Muscle layer of colon (tissue), 2 donors: ENCODE data around the gene ASCC1.

ENCODE experiments used
- H3K27ac ChIP-seq: one replicate; pipeline ENCODE4 v1.7.0; 2013; ENCODE audit warnings: low read depth, mild to moderate bottlenecking, low read length, moderate library complexity
- H3K27me3 ChIP-seq, 2 donors: one replicate each; pipeline ENCODE4 v1.7.0; 2013; ENCODE audit warnings: low read length in 2 of 2, mild to moderate bottlenecking in 2 of 2; ENCODE audit not compliant: insufficient read depth in 2 of 2, control insufficient read depth in 1 of 2
- H3K36me3 ChIP-seq: one replicate; pipeline ENCODE4 v1.7.0; 2013; ENCODE audit warnings: mild to moderate bottlenecking, low read length; ENCODE audit not compliant: insufficient read depth
- H3K4me1 ChIP-seq: one replicate; pipeline ENCODE4 v1.7.0; 2013; ENCODE audit warnings: mild to moderate bottlenecking, low read length; ENCODE audit not compliant: insufficient read depth
- H3K4me3 ChIP-seq, 2 donors: one replicate each; pipeline ENCODE4 v1.7.0; 2013; ENCODE audit warnings: low read length in 2 of 2, low read depth in 1 of 2, mild to moderate bottlenecking in 1 of 2, moderate library complexity in 1 of 2
- H3K9ac ChIP-seq: one replicate; pipeline ENCODE4 v1.7.0; 2013; ENCODE audit warnings: low read length
- H3K9me3 ChIP-seq: one replicate; pipeline ENCODE4 v1.7.0; 2013; ENCODE audit warnings: mild to moderate bottlenecking, low read length
- donor health status: abdominal sarcoma.
- donor health status: Adenocarcinoma of cecum.

The ASCC1 gene

GRCh38 chr10:72177454-72177853 lies 38.6 kb downstream of the ASCC1 start:
- no peaks in the 10 kb centered on the region for H3K9me3 ChIP-seq
- no peaks in the 10 kb centered on the region for H3K27me3 ChIP-seq
- no peak overlapping the region for H3K27ac ChIP-seq

GRCh38 chr10:72176701-72177100 lies 39.4 kb downstream of the ASCC1 start:
- H3K4me3 ChIP-seq = no peak overlapping the region
- no peaks in the 10 kb centered on the region for H3K27me3 ChIP-seq
- H3K36me3 ChIP-seq = no peaks in the 10 kb centered on the region

More at GRCh38 chr10:72177454-72177853, 38.6 kb downstream of the ASCC1 start:
- Histone ChIP-seq H3K4me3 (no peak overlapping the region), H3K4me1 (no peaks in the 10 kb centered on the region), H3K36me3 (no peaks in the 10 kb centered on the region), H3K9ac (no peak overlapping the region)

GRCh38 chr10:72175149-72175548 lies 40.9 kb downstream of the ASCC1 start:
- Histone ChIP-seq H3K36me3 (no peaks in the 10 kb centered on the region), H3K27me3 (no peaks in the 10 kb centered on the region), H3K9me3 (no peaks in the 10 kb centered on the region), H3K4me1 (no peaks in the 10 kb centered on the region), H3K9ac (no peak overlapping the region), H3K27ac (no peak overlapping the region), H3K4me3 (no peak overlapping the region)

More at GRCh38 chr10:72176701-72177100, 39.4 kb downstream of the ASCC1 start:
- H3K27ac ChIP-seq = no peak overlapping the region
- no peak overlapping the region for H3K9ac ChIP-seq
- H3K4me1 ChIP-seq = no peaks in the 10 kb centered on the region
- no peaks in the 10 kb centered on the region for H3K9me3 ChIP-seq

GRCh38 chr10:72174297-72174662 lies 41.8 kb downstream of the ASCC1 start:
- no peaks in the 10 kb centered on the region for H3K4me1 ChIP-seq
- H3K27me3 ChIP-seq = no peaks in the 10 kb centered on the region
- H3K36me3 ChIP-seq = no peaks in the 10 kb centered on the region
- no peak overlapping the region for H3K27ac ChIP-seq
- H3K4me3 ChIP-seq = no peak overlapping the region
- no peaks in the 10 kb centered on the region for H3K9me3 ChIP-seq
- no peak overlapping the region for H3K9ac ChIP-seq

- Histone ChIP-seq H3K27me3 (no peaks in the 10 kb centered on the region), H3K27ac (no peak overlapping the region), H3K9me3 (no peaks in the 10 kb centered on the region), H3K4me1 (no peaks in the 10 kb centered on the region), H3K36me3 (no peaks in the 10 kb centered on the region), H3K9ac (no peak overlapping the region), H3K4me3 (no peak overlapping the region)
These were observed 42.3 kb downstream of the ASCC1 start for GRCh38 chr10:72173619-72174296.

- Histone ChIP-seq H3K27me3 (no peaks in the 10 kb centered on the region), H3K4me1 (no peaks in the 10 kb centered on the region), H3K9ac (no peak overlapping the region), H3K9me3 (no peaks in the 10 kb centered on the region), H3K36me3 (no peaks in the 10 kb centered on the region), H3K4me3 (no peak overlapping the region), H3K27ac (no peak overlapping the region)
These were observed 42.8 kb downstream of the ASCC1 start for GRCh38 chr10:72173262-72173618.

GRCh38 chr10:72171175-72171630 lies 44.9 kb downstream of the ASCC1 start:
- Histone ChIP-seq H3K27me3 (no peaks in the 10 kb centered on the region), H3K27ac (no peak overlapping the region), H3K9me3 (no peaks in the 10 kb centered on the region), H3K4me3 (no peak overlapping the region), H3K36me3 (no peaks in the 10 kb centered on the region), H3K9ac (no peak overlapping the region), H3K4me1 (no peaks in the 10 kb centered on the region)

- Histone ChIP-seq H3K9me3 (no peaks in the 10 kb centered on the region), H3K27ac (no peak overlapping the region), H3K4me3 (no peak overlapping the region), H3K4me1 (no peaks in the 10 kb centered on the region), H3K9ac (no peak overlapping the region), H3K36me3 (no peaks in the 10 kb centered on the region), H3K27me3 (no peaks in the 10 kb centered on the region)
These were observed 45.3 kb downstream of the ASCC1 start for GRCh38 chr10:72170733-72171132.

GRCh38 chr10:72170263-72170662 lies 45.8 kb downstream of the ASCC1 start:
- H3K4me3 ChIP-seq = no peak overlapping the region
- no peaks in the 10 kb centered on the region for H3K9me3 ChIP-seq
- H3K27me3 ChIP-seq = no peaks in the 10 kb centered on the region
- H3K36me3 ChIP-seq = no peaks in the 10 kb centered on the region
- H3K27ac ChIP-seq = no peak overlapping the region
- H3K9ac ChIP-seq = no peak overlapping the region
- H3K4me1 ChIP-seq = no peaks in the 10 kb centered on the region

GRCh38 chr10:72167118-72167517 lies 49.0 kb downstream of the ASCC1 start:
- H3K9ac ChIP-seq = no peak overlapping the region
- H3K4me3 ChIP-seq = no peak overlapping the region
- H3K27me3 ChIP-seq = no peaks in the 10 kb centered on the region
- H3K4me1 ChIP-seq = no peaks in the 10 kb centered on the region
- H3K9me3 ChIP-seq = no peaks in the 10 kb centered on the region
- no peaks in the 10 kb centered on the region for H3K36me3 ChIP-seq
- H3K27ac ChIP-seq = no peak overlapping the region

- no peaks in the 10 kb centered on the region for H3K27me3 ChIP-seq
- no peak overlapping the region for H3K4me3 ChIP-seq
- H3K27ac ChIP-seq = no peak overlapping the region
- H3K9ac ChIP-seq = no peak overlapping the region
- H3K36me3 ChIP-seq = no peaks in the 10 kb centered on the region
- no peaks in the 10 kb centered on the region for H3K9me3 ChIP-seq
- H3K4me1 ChIP-seq = no peaks in the 10 kb centered on the region
These were observed 51.5 kb downstream of the ASCC1 start for GRCh38 chr10:72164617-72165016.

GRCh38 chr10:72162978-72163377 lies 53.1 kb downstream of the ASCC1 start:
- no peaks in the 10 kb centered on the region for H3K36me3 ChIP-seq
- H3K4me1 ChIP-seq = no peaks in the 10 kb centered on the region
- H3K27ac ChIP-seq = no peak overlapping the region
- H3K9me3 ChIP-seq = no peaks in the 10 kb centered on the region
- H3K4me3 ChIP-seq = no peak overlapping the region
- no peak overlapping the region for H3K9ac ChIP-seq
- H3K27me3 ChIP-seq = no peaks in the 10 kb centered on the region
